NCI-H82 (cell line): Measurements from ENCODE around the gene TMEM63A.
"Not testable (repeated sequence)": the region's sequence is repeated elsewhere in the genome, so short reads cannot be mapped to it uniquely, and the experiment has no call there.

Experiments
- DNase-seq: peaks from one replicate; lab custom pipeline; 2025; lab: John Stamatoyannopoulos, UW

The TMEM63A gene

DNA sequence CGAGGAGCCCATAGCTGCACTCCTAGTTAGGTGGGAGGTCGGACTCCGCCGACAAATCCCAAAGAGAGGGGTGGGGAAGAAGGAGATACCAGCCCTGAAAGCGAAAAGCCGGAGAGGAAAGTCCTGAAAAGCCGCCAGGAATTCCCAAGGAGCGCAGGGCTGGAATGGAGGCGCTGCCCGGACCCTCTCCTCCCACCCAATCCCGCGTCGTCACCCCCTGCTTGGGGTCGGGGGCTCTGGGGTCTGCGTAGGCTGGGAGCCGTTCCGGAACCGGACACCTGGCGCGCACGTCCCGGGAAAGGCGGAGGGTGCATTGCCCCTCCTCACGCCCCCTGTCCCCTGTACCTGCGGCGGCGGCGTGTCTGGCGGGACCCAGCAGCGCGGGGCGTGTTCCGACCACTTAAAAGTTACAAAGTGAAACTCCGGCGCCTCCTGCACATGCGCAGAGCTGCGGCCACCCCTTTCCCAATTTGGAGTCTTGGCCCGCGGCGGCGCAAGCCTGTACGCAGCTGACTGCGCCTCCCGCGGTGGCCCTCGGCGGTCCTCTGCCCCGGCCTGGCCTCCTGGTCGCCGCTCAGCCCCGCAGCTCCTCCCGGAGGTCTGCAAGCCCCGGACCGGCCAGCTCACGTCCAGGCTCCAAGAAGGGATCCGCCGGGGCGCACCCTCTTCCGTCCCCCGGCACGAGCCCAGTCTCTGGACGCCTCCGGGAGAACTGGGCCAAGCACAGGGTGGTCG lies at the start of gene TMEM63A:
TMEM63A (minus strand) TSS at position 422 of the 735 bp plus-strand sequence. CDS start 4,800 bp downstream, outside the sequence.
- peak; percentile 60 for DNase-seq

DNA sequence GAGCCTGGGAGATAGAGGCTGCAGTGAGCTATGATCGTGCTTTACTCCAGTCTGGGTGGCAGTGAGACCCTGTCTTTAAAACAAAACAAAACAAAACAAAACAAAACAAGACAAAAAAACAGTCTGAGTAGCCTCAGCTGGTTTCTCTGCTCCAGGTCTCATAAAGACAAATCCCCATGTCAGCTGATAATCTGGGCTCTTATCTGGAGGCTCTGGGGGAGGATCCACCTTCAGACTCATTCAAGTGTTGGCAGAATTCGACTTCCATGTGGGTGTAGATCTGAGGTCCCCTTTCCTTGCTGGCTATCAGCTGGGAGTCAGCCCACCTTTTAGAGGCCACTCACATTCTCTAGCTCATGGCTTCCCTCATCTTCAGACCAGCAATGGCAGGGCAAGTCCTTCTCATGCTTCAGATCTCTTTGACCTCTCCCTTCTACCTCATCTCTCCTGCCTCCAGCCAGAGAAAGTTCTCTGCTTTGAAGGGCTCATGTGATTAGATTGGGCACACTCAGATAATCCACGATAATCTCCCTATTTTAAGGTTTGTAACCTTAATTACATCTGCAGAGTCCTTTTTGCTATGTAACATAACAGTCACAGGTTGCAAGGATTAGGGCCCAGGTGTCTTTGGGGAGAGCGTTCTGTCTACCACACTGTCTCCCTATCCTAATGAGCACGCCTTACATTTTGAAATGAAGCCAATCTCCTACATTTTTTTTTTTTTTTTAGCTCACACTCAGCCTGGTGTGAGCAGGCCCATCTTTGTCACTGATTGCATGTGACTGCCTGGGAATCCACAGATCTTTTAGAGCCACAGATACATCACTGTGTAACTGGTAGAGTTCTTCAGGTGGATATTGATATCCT lies 49.3 kb upstream of the TMEM63A start:
- DNase-seq = peak; percentile 82

DNA sequence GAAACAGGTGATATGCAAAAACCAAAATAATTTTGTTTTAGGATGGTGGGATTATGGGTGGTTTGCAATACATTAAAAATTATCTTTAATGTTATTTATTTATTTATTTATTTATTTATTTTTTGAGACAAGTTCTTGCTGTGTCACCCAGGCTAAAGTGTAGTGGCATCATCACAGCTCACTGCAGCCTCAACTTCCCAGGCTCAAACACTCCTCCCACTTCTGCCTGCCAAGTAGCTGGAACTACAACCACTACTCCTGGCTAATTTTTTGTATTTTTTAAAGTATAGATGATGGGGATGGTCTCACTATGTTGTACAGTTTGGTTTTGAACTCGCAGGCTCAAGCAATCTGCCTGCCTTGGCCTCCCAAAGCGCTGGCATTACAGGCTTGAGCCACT lies 48.4 kb upstream of the TMEM63A start:
- peak; percentile 37 for DNase-seq

DNA sequence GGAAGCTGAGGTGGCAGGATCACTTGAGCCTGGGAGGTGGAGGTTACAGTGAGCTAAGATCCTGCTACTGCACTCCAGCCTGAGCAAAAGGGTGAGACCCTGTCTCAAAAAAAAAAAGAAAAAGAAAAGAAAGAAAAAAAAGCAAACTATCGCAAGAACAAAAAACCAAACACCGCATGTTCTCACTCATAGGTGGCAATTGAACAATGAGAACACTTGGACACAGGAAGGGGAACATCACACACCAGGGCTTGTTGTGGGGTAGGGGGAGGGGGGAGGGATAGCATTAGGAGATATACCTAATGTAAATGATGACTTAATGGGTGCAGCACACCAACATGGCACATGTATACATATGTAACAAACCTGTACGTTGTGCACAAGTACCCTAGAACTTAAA lies 47.3 kb upstream of the TMEM63A start:
- DNase-seq = not testable (repeated sequence)

DNA sequence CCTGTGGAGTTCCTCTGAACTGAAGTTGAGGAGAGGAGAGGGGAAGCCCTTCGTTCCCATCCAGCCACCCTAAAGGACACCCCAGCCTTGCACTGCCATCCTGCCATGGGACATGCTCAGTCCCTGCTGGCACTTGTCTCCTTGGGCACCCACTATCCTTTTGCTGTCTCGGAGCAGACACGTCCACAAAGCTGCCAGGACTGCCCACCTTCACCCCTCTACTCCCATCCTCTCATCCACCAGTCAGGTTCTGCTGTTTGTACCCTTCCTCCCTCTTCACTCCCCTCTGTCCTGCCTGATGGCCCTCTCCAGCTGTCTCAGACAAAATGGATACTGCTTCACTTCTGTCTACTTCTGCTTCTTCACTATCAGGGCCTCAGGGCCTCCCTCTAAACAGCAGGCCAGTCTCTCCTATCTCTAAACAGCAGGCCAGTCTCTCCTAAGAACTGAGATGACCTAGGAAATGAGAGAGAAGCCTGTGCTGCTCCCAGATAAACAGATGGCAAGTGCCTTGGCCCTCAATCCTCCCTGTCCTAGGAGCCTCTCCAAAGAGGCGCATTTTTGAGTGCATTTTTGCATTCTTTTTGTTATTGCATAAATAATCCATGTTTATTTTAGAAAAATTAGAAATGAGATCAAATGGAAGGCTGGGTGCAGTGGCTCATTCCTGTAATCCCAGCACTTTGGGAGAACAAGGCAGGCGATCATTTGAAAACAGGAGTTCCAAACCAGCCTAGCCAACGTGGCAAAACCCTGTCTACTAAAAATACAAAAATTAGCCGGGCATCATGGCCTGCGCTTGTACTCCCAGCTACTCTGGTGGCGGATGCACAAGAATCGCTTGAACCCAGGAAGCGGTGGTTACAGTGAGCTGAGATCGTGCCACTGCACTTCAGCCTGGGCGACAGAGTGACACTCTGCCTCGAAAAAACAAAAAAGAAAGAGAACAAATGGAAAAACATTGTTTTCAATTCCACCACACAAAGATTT lies 46.3 kb upstream of the TMEM63A start:
- peak; percentile 83 for DNase-seq

DNA sequence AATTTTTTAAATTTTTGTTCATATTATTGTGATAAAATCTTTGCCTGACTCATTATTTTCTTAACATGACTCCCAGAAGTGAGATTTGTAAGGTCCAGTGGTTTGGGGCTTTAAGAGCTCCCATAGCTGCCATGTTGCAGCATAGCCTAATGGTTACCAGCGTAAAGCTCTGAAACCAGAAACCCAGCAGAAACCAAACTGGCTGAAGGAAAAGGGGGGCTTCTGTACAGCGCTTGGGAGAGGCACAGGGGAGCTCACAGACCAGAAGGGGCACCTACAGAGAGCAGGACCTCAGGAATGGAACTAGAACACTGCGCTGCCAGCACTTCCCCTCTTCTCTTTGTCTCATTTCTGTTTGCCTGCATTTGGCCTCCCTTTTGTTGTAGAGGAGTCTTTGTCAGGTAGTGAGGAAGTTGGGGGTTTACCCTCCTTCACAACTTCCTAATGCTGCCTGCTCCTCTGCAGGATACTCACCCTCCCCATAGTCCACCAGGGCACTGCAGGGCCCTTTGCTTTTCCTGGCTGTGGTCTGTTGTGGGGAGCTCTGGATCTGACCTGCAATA lies 44.5 kb upstream of the TMEM63A start:
- no peak for DNase-seq

DNA sequence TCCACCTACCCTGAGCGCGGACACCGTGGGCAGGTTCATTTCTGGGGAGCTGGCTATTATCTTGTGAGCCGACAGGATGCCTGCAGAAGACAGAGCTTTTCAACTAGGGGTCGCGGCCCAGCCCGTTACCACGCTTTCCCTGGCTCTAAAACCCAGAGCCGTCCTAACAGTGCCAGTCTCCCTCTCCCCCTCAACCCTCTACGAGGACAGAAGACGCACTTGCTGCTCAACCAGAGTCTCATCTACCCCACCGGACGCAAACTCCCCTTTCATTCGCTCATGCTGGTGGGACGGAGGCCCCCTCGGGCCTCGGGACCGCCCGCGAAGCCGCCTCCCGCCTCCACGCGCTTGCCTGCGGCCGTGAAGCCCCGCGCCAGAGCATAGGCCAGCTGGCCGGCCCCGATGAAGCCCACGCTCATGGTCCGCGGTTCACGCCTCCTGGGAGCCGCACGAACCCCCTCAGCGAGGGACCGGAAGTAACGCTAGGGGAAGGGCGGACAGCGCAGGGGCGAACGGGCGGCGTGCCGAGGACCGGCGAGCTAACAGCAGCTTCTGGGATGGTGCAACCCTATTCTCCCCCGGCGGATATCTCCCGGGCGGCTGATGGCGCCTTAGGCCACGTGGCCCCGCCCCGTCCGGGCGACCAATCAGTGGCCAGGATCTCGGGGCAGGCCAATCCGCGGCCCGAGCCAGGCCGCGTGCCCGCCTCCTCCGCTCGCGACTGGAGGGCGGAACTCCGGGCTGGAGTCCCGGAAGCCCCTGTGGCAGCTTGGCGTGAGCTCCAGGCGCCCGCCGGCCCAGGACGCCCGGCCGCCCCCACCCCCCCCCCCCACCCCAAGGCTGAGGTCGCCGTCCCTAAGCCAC lies 41.7 kb upstream of the TMEM63A start, which contains the start of gene PYCR2:
PYCR2 (minus strand) TSS at position 559 of the 864 bp plus-strand sequence; CDS start at position 419, 140 bp downstream.
- peak; percentile 99 for DNase-seq

DNA sequence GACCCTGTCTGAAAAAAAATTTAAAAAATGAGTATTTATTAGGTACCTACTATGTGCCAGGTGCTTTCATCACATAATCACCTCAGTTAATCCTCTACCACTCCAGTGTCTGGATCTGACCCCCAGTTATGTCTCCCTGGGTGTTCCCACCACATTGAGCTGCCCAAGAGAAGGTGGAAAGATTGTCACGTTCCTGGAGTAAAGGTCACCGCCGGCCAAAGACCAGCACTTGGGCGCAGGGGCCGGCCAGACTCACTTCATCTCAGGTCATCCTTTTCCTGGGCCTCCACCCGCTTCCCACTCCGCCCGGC lies 41.2 kb upstream of the TMEM63A start:
- DNase-seq = no peak

DNA sequence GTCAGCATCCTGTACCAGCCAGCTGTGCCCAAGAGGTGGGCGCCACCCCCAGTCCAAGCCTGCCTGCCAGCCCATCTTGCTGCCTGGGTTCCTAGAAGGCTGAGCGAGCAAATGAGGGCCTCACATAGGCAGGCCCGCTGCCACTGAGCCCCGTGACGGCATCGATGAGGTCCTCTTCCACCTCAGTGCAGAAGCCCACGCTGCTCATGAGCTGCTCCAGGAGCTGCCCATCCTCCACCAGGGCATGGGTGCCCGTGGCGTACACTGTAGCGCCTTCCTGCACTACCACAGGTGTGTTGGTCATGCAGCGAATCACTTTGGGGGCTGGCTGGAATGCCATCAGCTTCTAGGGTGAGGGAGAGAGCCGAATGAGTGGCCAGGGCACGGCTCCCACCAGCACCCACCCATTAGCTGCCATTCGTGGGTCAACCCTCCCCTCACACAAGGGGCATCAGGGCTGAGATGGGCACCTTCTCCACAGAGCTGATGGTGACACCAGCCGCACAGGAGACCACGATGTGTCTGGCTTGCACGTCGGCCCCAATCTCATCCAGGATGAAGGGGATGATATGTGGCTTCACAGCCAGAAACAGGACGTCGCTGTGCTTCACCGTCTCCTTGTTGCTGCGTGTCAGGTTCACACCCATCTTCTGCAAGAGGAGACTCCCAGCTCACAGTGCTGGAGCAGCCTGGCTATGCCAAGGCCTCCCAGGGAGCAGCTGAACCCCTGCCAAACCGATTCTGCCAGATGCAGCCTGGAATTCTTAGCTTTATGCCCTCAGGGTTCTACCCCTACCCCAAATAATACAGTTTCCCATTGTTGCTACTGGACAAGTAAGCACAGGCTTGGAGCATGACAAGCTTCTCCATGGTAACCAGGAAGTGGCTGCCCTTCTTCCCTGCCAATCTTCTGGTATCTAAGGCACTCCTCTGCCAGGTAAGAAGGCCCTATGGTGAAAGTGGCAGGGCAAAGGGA lies 39.8 kb upstream of the TMEM63A start:
- DNase-seq = no peak

DNA sequence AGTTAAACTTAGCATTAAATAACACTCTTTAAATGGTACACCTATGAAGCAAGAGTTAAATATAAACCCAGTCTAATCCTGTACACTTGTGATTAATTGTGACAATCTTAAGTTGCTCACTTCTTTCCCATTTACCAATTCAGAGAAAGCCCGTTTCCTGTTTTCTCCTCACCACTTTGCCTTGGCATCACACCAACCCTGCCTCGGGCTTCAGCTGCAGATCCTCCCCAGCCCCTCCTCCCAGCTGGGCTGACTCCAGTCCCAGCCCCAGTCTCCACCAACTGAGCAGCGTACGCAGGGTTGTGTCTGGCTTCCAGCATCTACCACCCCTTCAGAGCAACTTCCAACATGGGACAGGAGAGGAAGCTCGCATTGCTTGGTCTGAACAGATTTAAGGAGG lies 37.7 kb upstream of the TMEM63A start:
- DNase-seq = no peak

DNA sequence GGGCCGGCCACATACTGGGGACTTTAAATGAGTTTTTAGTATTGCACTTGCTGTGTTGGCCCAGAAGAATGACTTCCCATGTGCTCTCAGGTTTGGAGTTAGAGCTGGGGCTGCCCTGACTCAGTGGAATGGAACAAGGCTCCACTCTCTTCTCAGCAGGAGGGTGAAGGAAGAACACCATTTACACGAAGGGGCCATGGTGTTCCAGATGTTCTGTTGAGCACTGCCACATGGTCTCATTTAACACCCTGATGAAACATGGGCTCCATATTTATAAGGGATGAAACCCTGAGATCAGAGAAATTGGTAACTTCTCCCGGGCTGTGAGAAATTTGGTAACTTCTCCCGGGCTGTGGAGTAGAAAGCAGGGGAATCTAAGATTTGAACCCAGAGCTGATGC lies 36.1 kb upstream of the TMEM63A start:
- no peak for DNase-seq

DNA sequence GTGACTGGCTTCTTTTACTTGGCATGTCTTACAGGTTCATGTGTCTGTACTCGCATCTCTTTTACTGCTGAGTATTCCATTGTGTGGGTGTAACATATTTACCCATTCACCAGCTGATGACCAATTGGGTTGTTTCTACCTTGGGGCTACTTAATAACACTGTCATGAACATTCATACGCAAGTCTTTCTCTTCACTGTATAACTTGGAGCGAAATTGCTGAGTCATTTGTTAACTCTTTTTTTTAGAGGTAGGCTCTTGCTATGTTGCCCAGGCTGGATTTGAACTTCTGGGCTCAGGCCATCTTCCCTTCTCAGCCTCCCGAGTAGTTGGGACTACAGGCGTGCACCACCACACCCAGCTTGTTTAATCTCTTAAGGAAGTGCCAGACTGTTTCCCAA lies 35.4 kb upstream of the TMEM63A start:
- DNase-seq = no peak

DNA sequence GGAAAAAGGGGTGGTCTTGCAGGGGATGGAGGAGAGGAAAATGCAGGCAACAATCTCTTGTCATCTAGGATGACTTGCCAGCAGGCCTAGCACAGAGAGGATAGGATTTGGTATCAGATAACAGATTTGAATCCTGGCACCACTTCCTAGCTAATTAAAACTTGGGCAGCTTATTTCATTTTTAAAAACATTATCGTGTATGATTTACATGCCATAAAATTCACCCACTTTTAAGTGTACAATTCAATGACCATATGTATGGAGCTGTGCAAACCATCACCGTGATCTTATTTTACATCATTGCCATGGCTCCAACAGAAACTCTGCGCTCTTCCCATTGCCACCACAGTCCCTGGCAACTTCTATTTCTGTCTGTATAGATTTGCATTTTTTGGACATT lies 34.9 kb upstream of the TMEM63A start:
- DNase-seq = no peak

DNA sequence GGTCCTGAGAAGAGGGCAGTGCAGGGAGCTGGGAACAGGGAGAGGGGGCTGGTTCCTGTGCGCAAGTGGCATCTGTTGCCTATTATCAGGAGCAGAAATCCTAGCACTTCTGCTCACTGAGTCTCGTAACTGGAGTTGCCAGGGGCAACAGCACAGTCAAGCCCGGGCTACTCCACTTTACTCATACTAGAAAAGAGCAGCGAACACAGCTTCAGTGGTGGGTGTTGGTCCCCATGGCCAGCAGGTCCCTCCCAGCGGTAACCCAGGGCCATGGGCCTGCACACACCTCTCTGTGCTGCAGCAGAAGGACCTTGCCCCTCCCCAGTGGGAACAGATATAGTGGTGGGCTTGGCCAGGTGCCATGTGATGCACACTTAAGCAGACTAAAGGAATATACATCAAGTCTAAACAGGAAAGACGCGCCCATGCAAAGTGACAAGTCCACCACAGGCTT lies 33.4 kb upstream of the TMEM63A start:
- peak; percentile 76 for DNase-seq

DNA sequence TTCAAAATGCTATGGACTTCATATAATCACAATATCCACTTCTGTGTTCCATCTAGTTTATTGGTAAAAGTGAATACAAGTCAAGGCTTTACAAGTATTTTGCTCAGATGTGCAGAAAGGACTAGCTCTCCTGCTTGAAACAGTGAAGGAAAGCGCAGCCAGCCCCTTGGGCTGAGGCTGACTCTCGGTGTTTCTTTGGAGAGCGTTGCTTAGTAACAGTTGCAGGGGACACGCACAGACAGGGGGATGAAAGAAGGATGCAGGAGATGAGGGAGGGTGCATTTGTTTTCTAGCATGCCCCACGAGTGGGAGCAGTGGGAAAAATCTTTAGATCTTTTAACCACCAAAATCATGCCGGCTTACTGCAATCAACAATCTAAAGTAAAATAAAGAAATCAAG lies 32.8 kb upstream of the TMEM63A start:
- DNase-seq = no peak

DNA sequence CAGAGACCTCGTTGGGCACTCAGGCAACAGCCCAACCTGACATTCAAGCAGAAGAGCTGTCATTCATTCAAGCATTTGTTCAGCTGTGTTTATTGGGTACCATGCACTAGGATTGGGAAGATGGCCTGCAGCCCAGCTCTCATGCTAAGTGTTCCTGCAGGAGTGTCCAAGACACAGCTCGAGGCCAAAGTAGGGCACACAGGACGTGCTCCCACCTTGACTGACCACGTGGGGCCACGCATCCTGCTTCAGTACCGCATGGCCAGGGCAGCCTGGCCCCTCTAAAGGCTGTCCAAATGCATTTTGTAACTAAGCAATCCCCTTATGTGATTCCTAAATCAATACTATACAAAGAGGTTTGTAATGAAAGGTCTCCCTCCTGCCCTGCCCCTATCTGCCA lies 32.2 kb upstream of the TMEM63A start:
- DNase-seq = no peak

DNA sequence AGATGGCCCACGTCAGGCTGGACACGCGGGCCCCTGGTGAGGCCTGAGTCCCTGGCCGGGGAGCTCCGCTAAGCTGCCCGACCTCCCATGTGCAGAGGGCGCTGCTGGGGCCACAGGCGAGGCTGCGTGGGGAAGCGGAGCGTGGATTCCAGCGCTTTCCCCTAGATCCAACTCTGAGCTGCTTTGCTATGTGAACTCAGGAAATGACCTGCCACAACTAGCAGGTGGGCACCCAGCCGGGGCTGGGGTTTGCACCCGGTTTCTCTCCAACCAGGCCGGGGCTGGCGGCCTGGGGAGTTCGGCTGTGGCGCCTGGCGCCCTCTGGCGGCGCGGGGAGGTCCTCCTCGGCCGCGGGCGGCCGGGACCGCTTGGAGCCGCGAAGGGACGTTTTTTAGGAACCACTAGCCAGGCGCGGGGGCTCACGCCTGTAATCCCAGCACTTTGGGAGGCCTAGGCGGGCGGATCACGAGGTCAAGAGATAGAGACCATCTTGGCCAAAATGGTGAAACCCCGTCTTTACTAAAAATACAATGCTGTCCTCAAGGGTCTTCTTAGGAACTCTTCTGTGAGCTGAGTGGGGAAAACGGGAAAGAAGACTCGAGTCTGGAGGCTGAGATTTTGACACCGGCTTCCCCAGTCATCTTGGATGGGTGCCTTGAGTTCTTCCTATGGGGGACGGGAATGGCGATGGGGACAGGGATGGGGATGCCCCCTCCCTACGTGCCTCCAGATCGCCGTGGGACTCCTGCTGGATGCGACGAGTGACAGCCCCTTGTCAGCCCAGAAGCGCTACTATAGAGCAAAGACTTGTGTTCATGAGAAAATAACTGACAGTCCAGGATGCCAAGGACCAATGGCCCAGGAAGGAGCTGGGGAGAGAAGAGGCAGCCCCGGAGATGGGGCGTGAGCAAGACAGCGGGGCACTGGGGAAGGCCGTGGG lies 29.3 kb upstream of the TMEM63A start:
- no peak for DNase-seq

DNA sequence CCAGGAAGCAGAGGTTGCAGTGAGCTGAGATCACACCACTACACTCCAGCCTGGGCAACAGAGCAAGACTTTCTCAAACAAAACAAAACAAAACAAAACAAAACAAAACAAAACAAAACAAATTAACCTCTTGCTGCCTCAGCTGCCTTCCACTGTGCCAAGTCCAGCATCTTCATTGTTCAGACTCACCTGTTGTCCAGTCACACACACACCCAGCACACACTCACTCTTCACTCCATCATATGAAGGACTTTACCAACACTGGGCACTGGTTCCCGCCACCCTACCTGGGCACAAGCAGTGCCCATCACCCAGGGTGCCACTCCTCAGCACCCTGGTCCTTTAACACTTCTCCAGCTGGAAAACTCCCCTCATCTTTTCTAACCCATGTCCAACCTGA lies 27.3 kb upstream of the TMEM63A start:
- no peak for DNase-seq
